Ishikawa (cell line): Measurements from ENCODE around the gene CYP3A4.

Experiments used
- EP300 ChIP-seq: IDR thresholded peaks from 2 replicates; pipeline ENCODE4 v1.6.1; 2012; ENCODE audit warnings: borderline replicate concordance
- FOXM1 ChIP-seq: IDR thresholded peaks from 2 replicates; pipeline ENCODE4 v1.6.1; 2012; ENCODE audit warnings: low read depth, borderline replicate concordance
- TCF12 ChIP-seq: IDR thresholded peaks from 2 replicates; pipeline ENCODE4 v1.6.1; 2012; ENCODE audit warnings: low read depth
- YY1 ChIP-seq: IDR thresholded peaks from 2 replicates; pipeline ENCODE4 v1.6.1; 2012; ENCODE audit warnings: low read depth
- TF ChIP-seq, protein P1 (sequence below): IDR thresholded peaks from 2 replicates; pipeline ENCODE4 v1.6.1; 2012

- no peak for TF ChIP-seq EP300
- no peak for TF ChIP-seq YY1
- no peak for TF ChIP-seq TCF12
- TF ChIP-seq, protein P1, sequence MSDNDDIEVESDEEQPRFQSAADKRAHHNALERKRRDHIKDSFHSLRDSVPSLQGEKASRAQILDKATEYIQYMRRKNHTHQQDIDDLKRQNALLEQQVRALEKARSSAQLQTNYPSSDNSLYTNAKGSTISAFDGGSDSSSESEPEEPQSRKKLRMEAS, result no peak
- TF ChIP-seq FOXM1, result no peak
Observed at GRCh38 chr7:99762680-99763327, 21.2 kb downstream of the CYP3A4 start.
